DMS53 treated with DMSO at 0.1 percent for 48 hours (cell line): ENCODE data around the gene CLEC4F.
A peak's percentile ranks its signal among the peaks of the same experiment; 100 is the strongest.

ENCODE experiments used
- DNase-seq: peaks from one replicate; lab custom pipeline; 2025; ENCODE audit not compliant: unreplicated experiment; lab: John Stamatoyannopoulos, UW

The CLEC4F gene

DNA sequence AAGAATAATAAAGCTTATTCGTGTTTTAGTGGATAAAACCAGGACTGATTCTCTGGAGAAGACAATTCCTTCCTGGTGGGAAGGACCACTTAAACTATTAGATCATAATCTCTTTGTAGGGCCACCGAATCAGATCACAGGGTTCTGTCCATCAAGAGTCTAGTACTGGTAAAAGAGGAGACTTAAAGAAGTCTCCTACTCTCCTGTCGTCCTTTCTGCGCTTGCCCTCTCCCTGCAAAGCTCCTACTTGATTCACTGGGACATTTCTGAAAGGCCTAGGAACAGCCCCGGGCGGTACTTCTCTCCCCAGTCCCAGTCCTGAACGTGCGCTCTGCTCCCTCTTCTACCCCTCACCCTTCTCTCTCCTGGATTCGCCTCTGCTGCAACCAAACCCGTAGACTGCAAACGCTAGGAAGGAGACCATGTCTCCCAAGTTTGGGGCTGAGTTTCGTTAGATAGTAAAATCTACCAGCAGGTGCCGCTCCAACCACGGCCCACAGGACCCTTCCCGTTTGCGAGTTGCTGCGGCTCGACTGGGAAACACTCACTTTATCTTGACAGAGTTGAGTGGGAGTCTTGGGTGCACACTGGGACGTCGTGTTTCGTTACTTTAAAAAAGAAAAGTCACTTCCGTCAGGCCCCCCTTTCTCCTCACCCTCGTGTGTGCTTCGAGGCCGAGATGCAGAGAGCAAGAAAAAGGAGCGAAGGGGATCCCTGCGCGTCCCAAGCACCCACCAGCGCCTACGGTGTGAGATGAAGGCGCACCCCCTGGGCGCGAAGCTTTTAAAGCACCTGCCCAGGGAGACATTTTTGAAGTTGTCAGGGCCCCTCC is 30.9 kb downstream of the CLEC4F start:
- DNase-seq = peak; percentile 72

DNA sequence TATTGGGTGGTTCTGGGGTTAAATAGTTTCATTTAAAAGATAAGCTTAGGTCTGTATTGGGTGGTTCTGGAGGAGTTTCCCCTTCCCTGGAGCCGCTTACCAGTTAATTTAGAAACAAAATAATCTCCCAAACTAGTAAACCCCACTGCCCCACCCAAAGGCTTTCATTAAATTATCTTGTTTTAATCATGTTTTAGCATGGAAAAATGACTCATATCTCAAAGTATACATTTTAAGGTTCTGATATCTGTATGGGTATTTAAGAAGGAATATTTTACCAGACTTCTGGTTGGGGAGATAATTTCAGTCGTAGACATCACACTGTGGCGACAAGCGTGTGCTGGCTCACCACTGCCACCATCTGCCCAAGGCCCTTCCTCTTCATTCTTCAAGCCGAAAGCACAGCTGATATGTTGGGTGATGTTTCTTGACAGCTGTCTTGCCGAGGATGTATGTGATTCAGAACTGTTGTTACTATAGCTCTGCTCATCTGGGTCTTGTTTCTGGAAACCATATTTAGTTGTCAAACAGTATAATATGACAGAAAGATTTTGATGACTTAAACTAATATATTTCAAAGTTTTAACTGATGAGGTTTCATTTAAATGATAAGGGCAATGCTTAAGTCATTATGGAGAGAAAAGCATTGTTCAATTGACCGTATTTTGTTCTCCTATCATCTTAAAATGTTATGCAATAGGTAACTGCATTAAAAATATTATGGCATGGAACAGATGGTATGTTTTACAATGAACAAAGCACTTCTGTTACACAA is 35.1 kb downstream of the CLEC4F start:
- DNase-seq = peak; percentile 22

DNA sequence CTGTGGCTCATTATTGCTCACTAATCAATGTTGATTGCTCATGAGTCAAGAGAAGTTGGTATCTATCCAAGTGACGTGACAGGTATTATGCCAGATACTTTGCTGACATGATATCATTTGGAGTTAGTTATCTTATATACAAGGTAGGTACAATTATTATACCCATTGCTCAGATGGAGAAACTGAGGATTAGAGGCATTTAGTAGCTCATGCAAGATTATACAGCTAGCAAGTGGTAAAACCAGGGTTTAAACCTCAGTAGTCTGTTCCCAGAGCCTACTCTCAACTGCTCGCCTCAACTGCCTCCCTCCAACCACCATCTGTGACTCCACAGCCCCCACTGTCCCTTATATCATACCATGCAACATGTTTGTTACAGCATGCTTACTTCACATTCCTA is 36.1 kb downstream of the CLEC4F start:
- no peak for DNase-seq

DNA sequence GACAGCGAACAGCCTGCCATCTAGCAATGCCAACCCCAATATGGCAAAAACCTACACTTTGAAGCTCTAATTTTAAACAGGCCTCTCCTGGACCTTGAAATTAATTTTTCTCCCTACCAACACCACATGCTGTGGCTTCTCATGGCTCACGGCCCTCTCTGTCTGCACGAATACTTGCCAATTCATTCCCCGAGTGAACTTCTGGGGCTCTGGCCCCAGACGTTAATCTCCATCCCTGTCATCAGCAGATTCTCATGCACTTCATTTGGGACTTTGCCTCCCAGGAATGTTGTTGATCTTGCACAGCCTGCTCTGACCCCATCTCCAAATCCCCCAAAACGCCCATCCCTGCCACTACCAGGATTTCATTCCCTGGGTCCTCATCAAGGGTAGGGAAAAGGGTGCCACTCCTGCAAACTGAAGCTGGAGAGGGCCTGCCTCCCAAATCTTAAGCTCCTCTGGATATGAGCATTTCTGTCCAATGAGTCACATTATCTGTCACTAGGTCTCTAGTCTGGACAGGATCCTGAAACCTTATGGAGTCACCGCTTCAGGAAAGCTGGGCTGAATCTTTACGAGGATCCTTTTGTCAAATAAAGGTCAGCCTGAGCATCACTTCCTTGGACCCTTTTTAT is 40.4 kb downstream of the CLEC4F start:
- no peak for DNase-seq

DNA sequence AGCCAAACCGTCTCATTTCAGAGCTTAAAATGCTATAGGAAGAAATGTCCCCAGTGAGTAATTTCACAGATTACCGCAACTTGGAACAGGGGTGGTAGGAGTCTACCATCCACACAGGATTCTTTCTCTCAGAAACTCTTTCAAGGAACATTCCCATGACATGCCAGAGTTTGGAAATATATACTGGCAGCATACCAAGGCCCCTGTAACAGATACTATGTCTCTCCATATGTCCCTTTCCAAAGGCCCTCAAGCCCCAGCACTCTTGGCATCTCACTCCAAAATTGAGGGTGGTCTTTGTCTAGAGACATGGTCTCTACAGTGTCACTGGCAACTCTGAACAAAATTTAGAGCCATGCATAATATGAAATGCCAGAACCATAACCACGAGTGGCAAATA is 40.9 kb downstream of the CLEC4F start:
- DNase-seq = no peak

DNA sequence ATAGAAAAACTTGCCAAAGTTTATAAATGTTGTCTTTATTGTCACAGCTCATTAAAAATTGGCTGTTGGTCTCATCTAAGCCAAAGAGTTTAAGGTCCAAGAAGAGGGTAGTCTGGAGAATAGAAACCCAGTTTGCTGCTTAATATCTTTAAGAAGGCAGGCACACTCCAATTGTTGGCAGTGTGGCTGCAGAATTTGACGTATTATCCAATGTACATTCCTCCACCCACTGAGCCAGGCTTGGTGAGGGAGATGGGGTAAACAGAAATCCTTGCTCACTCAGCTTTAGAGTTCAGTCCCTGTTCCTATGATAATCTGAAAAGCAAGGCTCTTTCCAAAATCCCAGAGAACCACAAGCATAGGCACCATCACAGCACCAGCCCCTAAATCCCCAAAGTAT is 41.7 kb downstream of the CLEC4F start:
- no peak for DNase-seq

DNA sequence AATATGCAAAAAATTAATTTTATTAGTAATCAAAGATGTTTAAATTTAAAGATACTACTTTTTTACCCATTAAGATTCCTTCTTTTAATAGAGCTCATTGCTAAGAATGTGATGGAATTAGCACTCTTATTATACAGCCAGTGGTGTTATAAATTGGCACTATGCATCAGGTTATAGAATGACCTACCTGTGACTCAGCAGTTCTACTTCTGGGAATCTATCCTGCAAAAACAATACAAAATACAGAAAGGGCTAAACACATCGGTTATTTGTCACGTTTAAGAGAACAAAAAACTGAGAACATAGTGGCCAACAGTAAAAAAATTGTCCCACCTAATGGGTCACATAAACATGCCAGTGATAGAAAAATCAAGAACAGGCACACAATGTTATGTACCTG is 42.9 kb downstream of the CLEC4F start:
- DNase-seq = no peak

- no peak for DNase-seq
These were observed 44.1 kb downstream of the CLEC4F start for GRCh38 chr2:70776266-70776665.

- no peak for DNase-seq
These were observed 45.3 kb downstream of the CLEC4F start for GRCh38 chr2:70775141-70775540.

DNA sequence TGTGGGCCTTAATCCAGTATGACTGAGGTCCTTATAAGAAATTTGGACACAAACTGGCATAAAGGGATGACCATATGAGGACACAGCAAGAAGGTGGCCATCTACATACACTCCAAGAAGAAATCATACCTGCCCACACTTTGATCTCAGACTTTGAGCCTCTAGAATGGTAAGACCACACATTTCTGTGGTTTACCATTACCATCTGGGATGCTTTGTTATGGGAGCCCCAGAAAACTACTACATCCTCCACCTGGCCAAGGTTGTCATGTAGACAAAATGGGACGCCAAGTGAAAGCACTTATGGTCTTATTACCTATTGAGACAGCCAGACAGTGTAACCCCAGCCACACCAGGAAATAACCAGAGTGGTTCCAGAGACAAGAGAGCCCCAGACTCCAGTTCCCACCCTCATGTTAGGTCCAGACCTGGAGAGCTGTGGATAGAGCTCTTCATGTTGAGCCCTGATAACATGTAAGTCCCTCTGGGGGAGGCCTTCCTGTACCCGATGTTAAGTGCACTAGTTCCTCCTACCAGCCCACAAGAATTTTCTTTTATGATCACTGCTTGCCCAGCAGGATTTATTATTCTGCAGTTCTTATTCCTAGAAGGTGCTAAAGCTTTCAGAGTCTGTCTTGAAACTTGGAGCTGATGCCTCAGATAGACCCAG is 47.8 kb downstream of the CLEC4F start:
- DNase-seq = no peak

- DNase-seq = no peak
These were observed 49.0 kb downstream of the CLEC4F start for GRCh38 chr2:70771446-70771845.

DNA sequence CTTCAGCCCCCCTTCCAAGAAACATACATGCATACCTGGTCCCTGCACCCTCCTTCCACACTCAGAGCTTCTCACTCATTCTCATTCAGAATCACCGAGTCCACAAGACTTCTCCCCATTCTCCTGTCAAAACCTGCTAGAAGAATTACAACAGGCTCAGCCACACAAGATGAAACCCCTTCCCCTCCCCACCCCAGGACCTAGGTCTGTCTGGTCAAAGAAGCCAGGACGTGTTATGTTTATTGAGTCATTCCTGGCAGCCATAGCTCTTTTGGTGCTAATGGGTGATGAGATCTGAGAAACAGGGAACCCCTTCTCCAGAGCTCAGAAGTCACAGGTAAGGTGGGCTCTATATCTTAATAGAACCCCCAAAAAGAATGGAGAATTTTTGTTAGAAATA is 50.9 kb downstream of the CLEC4F start:
- no peak for DNase-seq

DNA sequence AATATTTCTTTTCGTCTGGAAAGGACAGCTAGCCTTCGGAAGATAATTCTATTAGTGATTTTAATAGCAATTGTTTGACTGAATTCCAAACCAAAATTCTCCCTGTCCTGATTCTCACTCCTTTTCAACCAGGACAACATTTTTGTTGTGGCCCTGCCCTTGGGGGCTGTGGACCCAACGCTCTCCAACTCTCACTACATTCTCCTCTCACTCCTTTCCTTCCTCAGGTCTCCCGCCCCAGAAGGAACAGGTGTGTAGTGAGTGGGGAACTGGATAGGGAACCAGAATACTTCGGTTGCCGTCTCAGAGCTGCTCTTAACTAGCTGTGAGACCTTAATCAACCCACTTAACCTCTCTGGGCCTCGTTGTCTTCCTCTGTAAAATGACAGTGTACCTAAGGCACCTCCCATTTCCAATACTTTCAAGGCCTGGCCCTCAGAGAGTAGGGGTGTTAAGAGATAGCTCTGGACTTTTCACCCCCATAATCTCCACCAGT is 51.8 kb downstream of the CLEC4F start:
- DNase-seq = no peak

DNA sequence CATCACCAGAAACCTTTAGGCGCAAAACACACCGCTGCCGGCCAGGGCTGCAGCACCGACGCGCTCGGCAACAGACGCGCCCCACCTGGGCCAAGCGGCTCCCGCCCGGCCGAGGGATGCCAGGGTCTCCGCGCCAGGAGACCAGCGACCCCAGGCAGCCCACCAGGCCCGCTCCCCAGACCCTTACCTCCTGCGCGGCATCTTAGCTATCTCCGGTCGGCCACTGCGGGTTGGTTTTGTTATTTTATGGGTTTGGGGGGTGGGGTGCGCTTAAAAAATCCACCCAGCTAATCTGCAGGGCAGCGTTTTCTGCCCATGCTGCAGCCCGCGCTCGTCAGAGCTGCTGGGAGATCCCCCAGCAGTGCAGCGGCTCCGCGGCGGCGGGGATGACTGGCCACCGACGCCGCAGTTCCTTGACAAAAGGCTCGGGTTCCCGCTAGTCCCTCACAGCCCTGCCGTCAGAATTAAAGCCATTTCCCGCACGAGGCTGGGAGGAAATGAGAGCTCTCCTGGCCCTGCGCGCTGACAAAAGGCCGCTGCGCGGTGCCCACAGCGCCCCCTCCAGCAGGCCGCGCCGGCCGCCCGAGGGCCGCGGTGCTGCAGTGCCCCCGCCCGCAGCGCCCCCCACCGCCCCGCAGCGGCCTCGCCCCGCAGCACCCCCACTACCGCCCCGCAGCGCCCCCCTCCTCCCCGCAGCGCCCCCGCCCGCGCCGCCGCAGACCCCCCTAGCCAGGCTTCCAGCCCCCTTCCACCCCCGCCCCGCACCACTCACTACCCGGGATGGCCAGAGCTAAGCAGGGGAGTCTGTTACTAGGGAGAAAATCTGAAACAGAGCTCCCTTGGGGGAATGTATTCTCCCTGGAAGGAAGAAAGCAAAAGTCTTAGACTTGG is 52.5 kb downstream of the CLEC4F start, which contains the start of gene ADD2:
Gene ADD2, minus strand, starts transcription at position 502 of the 891 bp plus-strand sequence. CDS start 61,792 bp downstream, outside the sequence.
- peak; percentile 63 for DNase-seq

GRCh38 chr2:70767079-70767698 is 53.2 kb downstream of the CLEC4F start:
- DNase-seq = no peak

DNA sequence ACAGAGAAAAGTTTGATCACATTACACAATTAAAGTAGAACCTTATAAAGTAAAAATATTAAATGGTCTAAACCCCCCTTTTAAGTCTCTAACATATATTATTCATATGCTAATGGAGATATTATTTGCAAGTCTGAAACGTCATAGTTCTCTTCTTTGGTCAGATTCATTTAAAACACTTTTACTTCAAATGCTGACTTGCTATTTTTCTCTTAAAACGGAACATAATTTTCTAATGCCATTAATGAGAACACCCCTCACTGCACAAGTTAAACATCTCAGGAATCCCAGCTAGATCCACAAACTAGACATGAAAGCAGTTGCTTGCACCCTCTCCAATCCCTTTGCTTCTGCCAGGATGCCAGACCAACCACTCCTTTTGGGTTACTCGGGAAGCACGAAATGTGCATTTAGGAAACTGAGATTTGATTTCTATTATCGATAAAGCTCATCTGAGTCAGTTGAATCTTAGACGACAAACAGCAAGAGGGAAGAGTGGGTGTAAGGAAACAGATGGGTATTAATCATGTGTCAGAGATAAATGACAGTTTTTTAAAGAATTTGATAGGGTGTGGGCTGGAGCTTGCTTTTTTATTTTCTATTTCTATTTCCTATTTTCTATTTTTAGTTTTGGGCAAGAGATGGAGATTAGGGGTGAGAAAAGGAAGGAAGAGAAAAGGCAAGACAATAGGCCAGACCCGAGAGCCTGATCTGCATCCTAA is 53.9 kb downstream of the CLEC4F start:
- DNase-seq = no peak

GRCh38 chr2:70765507-70765906 is 54.9 kb downstream of the CLEC4F start:
- DNase-seq = no peak

- no peak for DNase-seq
These were observed 61.0 kb downstream of the CLEC4F start for GRCh38 chr2:70759446-70759845.
